SH-SY5Y (cell line): Measurements from ENCODE around the gene RTP1.

Experiments
- GATA2 ChIP-seq: IDR thresholded peaks from 2 replicates; pipeline ENCODE4 v1.6.1; 2011; ENCODE audit warnings: mild to moderate bottlenecking, low read depth, low read length
- GATA3 ChIP-seq: IDR thresholded peaks from 2 replicates; pipeline ENCODE4 v1.6.1; 2011; ENCODE audit warnings: low read depth, mild to moderate bottlenecking, low read length, moderate library complexity

GRCh38 chr3:187213616-187214015 lies 16.3 kb downstream of the RTP1 start:
- TF ChIP-seq GATA3 (no peak), GATA2 (no peak)
